Colonic mucosa (tissue), 4 donors: Measurements from ENCODE around the gene RRAD. TPM values are rescaled to one million over a fixed set of nuclear protein-coding genes. Genes with fewer than 3 reads are reported as not detected.
"Not testable (repeated sequence)": the region's sequence is repeated elsewhere in the genome, so short reads cannot be mapped to it uniquely, and the experiment has no call there.

ENCODE experiments used
- DNase-seq: peaks from one replicate; pipeline ENCODE4 v3.0.0-alpha.2; 2020
- H3K27ac ChIP-seq: fragments of 200-600 bp; one replicate; pipeline ENCODE4 v1.8.0; 2021
- H3K27me3 ChIP-seq: fragments of 200-600 bp; one replicate; pipeline ENCODE4 v1.8.0; 2021
- H3K36me3 ChIP-seq: fragments of 200-600 bp; one replicate; pipeline ENCODE4 v1.8.0; 2021
- H3K4me1 ChIP-seq: fragments of 200-600 bp; one replicate; pipeline ENCODE4 v1.8.0; 2021; ENCODE audit warnings: mild to moderate bottlenecking
- H3K4me3 ChIP-seq: fragments of 200-600 bp; one replicate; pipeline ENCODE4 v1.8.0; 2021
- H3K9ac ChIP-seq, 2 donors: one replicate each; pipeline ENCODE4 v1.7.0; 2013; ENCODE audit warnings: control low read depth in 2 of 2, low read depth in 2 of 2, low read length in 2 of 2
- H3K9me3 ChIP-seq: fragments of 200-600 bp; one replicate; pipeline ENCODE4 v1.8.0; 2021
- CTCF ChIP-seq: fragments of 200-600 bp; IDR thresholded peaks from one replicate; pipeline ENCODE4 v1.8.0; 2022; ENCODE audit warnings: antibody characterized with exemption, mild to moderate bottlenecking
- intact Hi-C: fragments of 100-400 bp; cut with DNase I; formaldehyde crosslinking; loops from one replicate; pipeline ENCODE4 v1.14.1; 2022
- total RNA-seq, 2 donors: library from RNA; stranded (reverse); fragmentation: NEBNext Ultra II Directional in 1 of 2; extraction: Animal tissue kit (Norgen Biotek cat#: 25700) in 1 of 2; gene quantifications; one replicate each; pipeline ENCODE4 v1.2.1, GENCODE V29; 2021
- donor health status: healthy.
- donor health status: DM: no; HTN: no; CAD: no.
- donor health status: DM: no; HTN: no; CAD: no.

RRAD gene
- total RNA-seq, 2 donors from 2014 or later: 1.4 to 4.0 TPM

- Histone ChIP-seq H3K9ac (no peak overlapping the region), H3K9me3 (no peaks in the 10 kb centered on the region), H3K27ac (no peak overlapping the region), H3K4me3 (no peak overlapping the region), H3K4me1 (no peaks in the 10 kb centered on the region), H3K36me3 (peaks cover 20% of the 10 kb centered on the region), H3K27me3 (no peaks in the 10 kb centered on the region)
- no peak for DNase-seq
- intact Hi-C loops: no loop called here
- no peak for TF ChIP-seq CTCF
These were observed 20.6 kb upstream of the RRAD start for GRCh38 chr16:66945939-66946338.

- H3K9ac ChIP-seq, H3K4me1 ChIP-seq, H3K4me3 ChIP-seq, DNase-seq, H3K27me3 ChIP-seq, intact Hi-C loops, H3K27ac ChIP-seq, H3K9me3 ChIP-seq: not testable (repeated sequence)
- peaks cover 30% of the 10 kb centered on the region for H3K36me3 ChIP-seq
These were observed 19.6 kb upstream of the RRAD start for GRCh38 chr16:66944971-66945370.

GRCh38 chr16:66944054-66944441 is 18.7 kb upstream of the RRAD start:
- H3K4me3 ChIP-seq: no peak overlapping the region
- H3K9me3 ChIP-seq: no peaks in the 10 kb centered on the region
- no peak for TF ChIP-seq CTCF
- DNase-seq: no peak
- H3K9ac ChIP-seq: no peak overlapping the region
- peaks cover 30% of the 10 kb centered on the region for H3K36me3 ChIP-seq
- no peak overlapping the region for H3K27ac ChIP-seq
- intact Hi-C loops: no loop called here
- no peaks in the 10 kb centered on the region for H3K27me3 ChIP-seq
- H3K4me1 ChIP-seq: no peaks in the 10 kb centered on the region

GRCh38 chr16:66943426-66944053 is 18.2 kb upstream of the RRAD start:
- Histone ChIP-seq H3K4me3 (no peak overlapping the region), H3K9me3 (no peaks in the 10 kb centered on the region), H3K4me1 (no peaks in the 10 kb centered on the region), H3K36me3 (peaks cover 30% of the 10 kb centered on the region), H3K27ac (no peak overlapping the region), H3K27me3 (no peaks in the 10 kb centered on the region), H3K9ac (no peak overlapping the region)
- TF ChIP-seq CTCF: no peak
- intact Hi-C loops: no loop called here
- DNase-seq: no peak

- peaks cover 30% of the 10 kb centered on the region for H3K36me3 ChIP-seq
- intact Hi-C loops: no loop called here
- H3K4me3 ChIP-seq: no peak overlapping the region
- H3K4me1 ChIP-seq: no peaks in the 10 kb centered on the region
- no peak overlapping the region for H3K9ac ChIP-seq
- H3K27ac ChIP-seq: no peak overlapping the region
- no peak for DNase-seq
- no peaks in the 10 kb centered on the region for H3K27me3 ChIP-seq
- no peaks in the 10 kb centered on the region for H3K9me3 ChIP-seq
- TF ChIP-seq CTCF: no peak
These were observed 17.6 kb upstream of the RRAD start for GRCh38 chr16:66942981-66943380.

- Histone ChIP-seq H3K4me3 (no peak overlapping the region), H3K36me3 (peaks cover 30% of the 10 kb centered on the region), H3K9ac (no peak overlapping the region), H3K4me1 (peaks cover 8% of the 10 kb centered on the region), H3K9me3 (no peaks in the 10 kb centered on the region), H3K27ac (no peak overlapping the region), H3K27me3 (no peaks in the 10 kb centered on the region)
- no peak for DNase-seq
- intact Hi-C loops: no loop called here
- TF ChIP-seq CTCF: no peak
These were observed 14.9 kb upstream of the RRAD start for GRCh38 chr16:66940236-66940635.
